Measurements from ENCODE around the gene SRPX. TPM values are rescaled to one million over a fixed set of nuclear protein-coding genes. Genes with fewer than 3 reads are reported as not detected.

SRPX gene
- total RNA-seq, 2 experiments from 2014 or later = not detected

DNA sequence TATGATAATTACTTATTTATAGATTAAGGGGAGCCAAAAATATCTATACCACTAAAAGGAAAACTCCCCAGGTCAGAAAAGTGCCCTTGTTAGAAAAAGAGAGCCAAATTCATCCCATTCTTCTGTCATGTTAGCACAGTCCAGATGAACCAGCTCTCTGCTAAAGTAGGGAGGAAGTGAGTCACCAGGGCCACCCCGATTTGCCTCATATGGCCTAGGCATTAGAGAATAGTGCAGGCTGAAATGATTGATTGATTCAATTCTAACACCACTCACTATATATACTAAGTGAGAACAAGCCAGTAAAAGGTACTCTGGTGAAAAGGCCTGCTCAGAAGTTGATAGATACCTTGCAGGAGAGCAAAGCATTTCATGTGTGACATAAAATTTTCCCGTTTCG lies 94.5 kb downstream of the SRPX start:
- Histone ChIP-seq H3K79me2 (ENCODE audit: insufficient read depth, low read depth, low read length) (no peaks in the 10 kb centered on the region), H3K27ac (ENCODE audit: low read depth, low read length, poor library complexity, severe bottlenecking) (no peak overlapping the region), H3K9me3 (ENCODE audit: low read length) (no peaks in the 10 kb centered on the region), H2AFZ (ENCODE audit: low read length) (no peak overlapping the region), H3K4me2 (ENCODE audit: low read length) (no peak overlapping the region), H3K9me2 (ENCODE audit: insufficient read depth, low read length) (no peaks in the 10 kb centered on the region), H4K20me1 (ENCODE audit: insufficient read depth, low read length) (no peaks in the 10 kb centered on the region), H3K4me3 (ENCODE audit: low read depth, low read length, poor library complexity, severe bottlenecking) (no peak overlapping the region), H3K36me3 (ENCODE audit: insufficient read depth, low read length) (no peaks in the 10 kb centered on the region), H3K4me1 (ENCODE audit: insufficient read depth, low read length, poor library complexity, severe bottlenecking) (no peaks in the 10 kb centered on the region)
- intact Hi-C loops (cut with micrococcal nuclease; ENCODE audit: unreplicated experiment) = no loop called here
- CTCF ChIA-PET (ENCODE audit: unreplicated experiment) = no interaction called here
- POLR2A ChIA-PET = no interaction called here
- DNase-seq (ENCODE audit: low spot score) = no peak
- TF ChIP-seq, protein P1, sequence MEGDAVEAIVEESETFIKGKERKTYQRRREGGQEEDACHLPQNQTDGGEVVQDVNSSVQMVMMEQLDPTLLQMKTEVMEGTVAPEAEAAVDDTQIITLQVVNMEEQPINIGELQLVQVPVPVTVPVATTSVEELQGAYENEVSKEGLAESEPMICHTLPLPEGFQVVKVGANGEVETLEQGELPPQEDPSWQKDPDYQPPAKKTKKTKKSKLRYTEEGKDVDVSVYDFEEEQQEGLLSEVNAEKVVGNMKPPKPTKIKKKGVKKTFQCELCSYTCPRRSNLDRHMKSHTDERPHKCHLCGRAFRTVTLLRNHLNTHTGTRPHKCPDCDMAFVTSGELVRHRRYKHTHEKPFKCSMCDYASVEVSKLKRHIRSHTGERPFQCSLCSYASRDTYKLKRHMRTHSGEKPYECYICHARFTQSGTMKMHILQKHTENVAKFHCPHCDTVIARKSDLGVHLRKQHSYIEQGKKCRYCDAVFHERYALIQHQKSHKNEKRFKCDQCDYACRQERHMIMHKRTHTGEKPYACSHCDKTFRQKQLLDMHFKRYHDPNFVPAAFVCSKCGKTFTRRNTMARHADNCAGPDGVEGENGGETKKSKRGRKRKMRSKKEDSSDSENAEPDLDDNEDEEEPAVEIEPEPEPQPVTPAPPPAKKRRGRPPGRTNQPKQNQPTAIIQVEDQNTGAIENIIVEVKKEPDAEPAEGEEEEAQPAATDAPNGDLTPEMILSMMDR (conservative IDR thresholded peaks at IDR 0.05; ENCODE audit: low read length) = no peak
- TF ChIP-seq EZH2phosphoT487 (IDR thresholded peaks at IDR 0.05; ENCODE audit: borderline replicate concordance, low read depth, low read length) = no peak
- BruUV-seq (replicated peaks) = no TSS peak

DNA sequence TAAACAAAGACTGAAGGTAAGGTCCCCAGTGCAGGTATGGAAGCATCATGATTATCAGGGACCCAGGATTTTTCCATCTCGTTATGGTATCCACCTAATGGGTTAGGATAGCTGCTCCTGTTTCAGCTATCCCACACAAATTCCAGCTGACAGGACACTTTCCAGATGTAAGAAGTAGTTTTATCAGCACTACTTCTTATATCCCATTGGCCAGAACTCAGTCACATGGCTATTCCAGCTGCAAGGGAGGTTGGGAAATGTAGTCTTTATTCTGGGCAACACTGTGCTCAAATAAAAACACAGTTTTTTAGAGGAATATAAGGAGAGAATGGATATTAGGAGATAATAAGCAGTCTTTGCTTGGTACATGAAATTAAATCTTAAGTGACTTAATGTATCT lies 96.7 kb downstream of the SRPX start:
- Histone ChIP-seq H3K36me3 (ENCODE audit: insufficient read depth, low read length) (no peaks in the 10 kb centered on the region), H3K9me3 (ENCODE audit: low read length) (no peaks in the 10 kb centered on the region), H3K4me1 (ENCODE audit: insufficient read depth, low read length, poor library complexity, severe bottlenecking) (no peaks in the 10 kb centered on the region), H4K20me1 (ENCODE audit: insufficient read depth, low read length) (no peaks in the 10 kb centered on the region), H2AFZ (ENCODE audit: low read length) (peak overlapping the region; percentile 32; the same call in 1 of the 2 replicates), H3K4me2 (ENCODE audit: low read length) (no peak overlapping the region), H3K4me3 (ENCODE audit: low read depth, low read length, poor library complexity, severe bottlenecking) (no peak overlapping the region), H3K79me2 (ENCODE audit: insufficient read depth, low read depth, low read length) (no peaks in the 10 kb centered on the region), H3K9me2 (ENCODE audit: insufficient read depth, low read length) (no peaks in the 10 kb centered on the region), H3K27ac (ENCODE audit: low read depth, low read length, poor library complexity, severe bottlenecking) (no peak overlapping the region)
- ChIA-PET CTCF (ENCODE audit: unreplicated experiment) (no interaction called here), POLR2A (no interaction called here)
- intact Hi-C loops (cut with micrococcal nuclease; ENCODE audit: unreplicated experiment) = no loop called here
- DNase-seq (ENCODE audit: low spot score) = no peak
- TF ChIP-seq EZH2phosphoT487 (IDR thresholded peaks at IDR 0.05; ENCODE audit: borderline replicate concordance, low read depth, low read length) = no peak
- TF ChIP-seq, protein P1 (conservative IDR thresholded peaks at IDR 0.05; ENCODE audit: low read length) = no peak
- BruUV-seq (replicated peaks) = no TSS peak

DNA sequence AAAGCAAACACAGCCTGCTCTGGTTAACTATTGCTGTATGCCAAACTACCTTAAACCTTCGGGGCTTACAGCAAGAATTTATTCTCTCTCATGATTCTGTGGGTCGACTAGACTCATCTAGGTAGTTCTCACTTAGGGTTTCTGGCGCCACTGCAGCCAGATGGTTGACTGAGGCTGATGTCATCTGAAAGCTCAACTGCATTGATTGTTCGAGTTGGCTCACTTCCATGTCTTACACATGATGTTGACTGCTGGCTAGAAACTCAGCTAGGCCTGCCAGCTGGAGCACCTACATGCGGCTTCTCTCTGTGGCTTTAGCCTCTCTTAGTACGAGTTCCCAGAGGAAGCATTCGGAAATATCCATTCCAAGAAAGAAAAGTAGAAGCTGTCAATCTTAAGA lies 103.2 kb downstream of the SRPX start:
- Histone ChIP-seq H3K9me3 (ENCODE audit: low read length) (no peaks in the 10 kb centered on the region), H3K36me3 (ENCODE audit: insufficient read depth, low read length) (no peaks in the 10 kb centered on the region), H3K9me2 (ENCODE audit: insufficient read depth, low read length) (no peaks in the 10 kb centered on the region), H4K20me1 (ENCODE audit: insufficient read depth, low read length) (no peaks in the 10 kb centered on the region), H3K27ac (ENCODE audit: low read depth, low read length, poor library complexity, severe bottlenecking) (no peak overlapping the region), H3K4me3 (ENCODE audit: low read depth, low read length, poor library complexity, severe bottlenecking) (no peak overlapping the region), H2AFZ (ENCODE audit: low read length) (no peak overlapping the region), H3K79me2 (ENCODE audit: insufficient read depth, low read depth, low read length) (no peaks in the 10 kb centered on the region), H3K4me1 (ENCODE audit: insufficient read depth, low read length, poor library complexity, severe bottlenecking) (no peaks in the 10 kb centered on the region), H3K4me2 (ENCODE audit: low read length) (no peak overlapping the region)
- ChIA-PET POLR2A (no interaction called here), CTCF (ENCODE audit: unreplicated experiment) (no interaction called here)
- intact Hi-C loops (cut with micrococcal nuclease; ENCODE audit: unreplicated experiment) = no loop called here
- DNase-seq (ENCODE audit: low spot score) = no peak
- TF ChIP-seq, protein P1 (conservative IDR thresholded peaks at IDR 0.05; ENCODE audit: low read length) = no peak
- TF ChIP-seq EZH2phosphoT487 (IDR thresholded peaks at IDR 0.05; ENCODE audit: borderline replicate concordance, low read depth, low read length) = no peak
- BruUV-seq (replicated peaks) = no TSS peak
